Kidney (tissue), 14 donors: ENCODE results near the gene OR2Y1. TPM values are rescaled to one million over a fixed set of nuclear protein-coding genes. Genes with fewer than 3 reads are reported as not detected.
"Not testable (repeated sequence)": the region's sequence is repeated elsewhere in the genome, so short reads cannot be mapped to it uniquely, and the experiment has no call there.

ENCODE experiments used
- DNase-seq, 5 donors: peaks; one replicate each; pipeline ENCODE4 v3.0.0-alpha.2; 2013 to 2020
- FAIRE-seq: peaks from 2 replicates; lab custom pipeline; 2012; peaks lifted over from hg19 to GRCh38; lab: Jason Lieb, UNC
- H3K27ac ChIP-seq, 2 donors: one replicate each; pipeline ENCODE4 v1.7.0; 2013; ENCODE audit warnings: low read depth in 2 of 2, low read length in 2 of 2, inconsistent platforms in 1 of 2
- H3K27me3 ChIP-seq: one replicate; pipeline ENCODE4 v1.7.1; 2013; ENCODE audit warnings: low read length, inconsistent platforms; ENCODE audit not compliant: control insufficient read depth, insufficient read depth
- H3K36me3 ChIP-seq, 3 donors: one replicate each; pipeline versions ENCODE4 v1.7.0 to v1.7.1; 2013; ENCODE audit warnings: low read length in 3 of 3, control low read depth in 1 of 3, inconsistent platforms in 1 of 3; ENCODE audit not compliant: insufficient read depth in 3 of 3, control insufficient read depth in 2 of 3
- H3K4me1 ChIP-seq, 3 donors: one replicate each; pipeline versions ENCODE4 v1.7.0 to v1.7.1; 2013; ENCODE audit warnings: low read length in 3 of 3, inconsistent platforms in 1 of 3, low read depth in 1 of 3; ENCODE audit not compliant: control insufficient read depth in 2 of 3, insufficient read depth in 2 of 3
- H3K4me3 ChIP-seq, 3 donors: one replicate each; pipeline versions ENCODE4 v1.7.0 to v1.8.1; 2013; ENCODE audit warnings: low read length in 3 of 3, control low read depth in 1 of 3, inconsistent platforms in 1 of 3
- H3K9ac ChIP-seq, 3 donors: one replicate each; pipeline versions ENCODE4 v1.7.0 to v1.7.1; 2013; ENCODE audit warnings: low read length in 3 of 3, control low read depth in 1 of 3, inconsistent platforms in 1 of 3
- H3K9me3 ChIP-seq, 3 donors: one replicate each; pipeline versions ENCODE4 v1.7.0 to v1.7.1; 2013; ENCODE audit warnings: low read length in 3 of 3, control low read depth in 1 of 3, inconsistent platforms in 1 of 3; ENCODE audit not compliant: control insufficient read depth in 2 of 3, insufficient read depth in 1 of 3
- intact Hi-C: fragments of 100-400 bp; cut with DNase I; formaldehyde crosslinking; loops from one replicate; pipeline ENCODE4 v1.11.1; 2022
- polyA plus RNA-seq: library from polyadenylated mRNA; stranded (reverse); fragments of 350-450 nt; fragmentation: Illumina TruSeq; extraction: RNeasy Lipid Tissue Mini Kit (QIAGEN cat#74804); gene quantifications from one replicate; pipeline ENCODE4 v1.2.3, GENCODE V29; 2014; ENCODE audit warnings: low read depth, low replicate concordance; ENCODE audit not compliant: insufficient read depth
- total RNA-seq: library from RNA; stranded (reverse); fragmentation: NEBNext Ultra II Directional; extraction: Animal tissue kit (Norgen Biotek cat#: 25700); gene quantifications from one replicate; pipeline ENCODE4 v1.2.1, GENCODE V29; 2021
- TF ChIP-seq, protein P1 (sequence below): IDR thresholded peaks from 3 replicates; pipeline ENCODE4 v1.5.1; 2012; ENCODE audit warnings: mild to moderate bottlenecking, moderate library complexity, borderline replicate concordance; ENCODE audit not compliant: insufficient read depth; ENCODE audit errors: extremely low read depth
- donor health status: control.
- donor health status: control.
- donor health status: control.
- donor health status: control.
- donor health status: control.
- donor health status: DM: yes; HTN: yes; CAD: no.
- donor health status: Normal renal cell carcinoma (clear cell type).

OR2Y1 gene
- total and polyA plus RNA-seq, 2 donors from 2014 or later, result not detected

DNA sequence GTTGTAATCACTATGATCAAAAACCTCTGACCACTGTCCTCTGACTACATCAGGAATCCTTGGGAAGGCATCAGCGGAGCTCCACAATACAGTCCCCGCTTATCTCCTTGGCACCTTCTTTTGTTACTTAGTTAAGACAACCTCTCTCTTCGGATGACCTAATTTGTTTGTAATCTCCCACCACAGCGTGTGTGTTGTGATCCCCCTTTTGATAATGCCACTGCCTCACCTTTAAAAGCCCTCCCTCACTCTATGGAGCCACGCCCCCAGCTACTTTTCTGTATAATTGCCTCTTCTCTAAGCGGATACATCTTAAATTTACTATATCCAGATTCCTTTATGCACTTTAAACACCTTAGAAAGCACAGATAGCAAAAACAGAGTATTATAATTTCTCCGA lies 35.9 kb downstream of the OR2Y1 start:
- no peak for FAIRE-seq
- Histone ChIP-seq H3K27ac (no peak overlapping the region), H3K27me3 (no peaks in the 10 kb centered on the region), H3K4me1 (no peaks in the 10 kb centered on the region), H3K9me3 (peaks cover 0 to 2% (median 0%) of the 10 kb centered on the region in 3 donors), H3K9ac (no peak overlapping the region), H3K4me3 (no peak overlapping the region), H3K36me3 (no peaks in the 10 kb centered on the region)
- intact Hi-C loops, result no loop called here
- DNase-seq, result no peak
- TF ChIP-seq, protein P1, sequence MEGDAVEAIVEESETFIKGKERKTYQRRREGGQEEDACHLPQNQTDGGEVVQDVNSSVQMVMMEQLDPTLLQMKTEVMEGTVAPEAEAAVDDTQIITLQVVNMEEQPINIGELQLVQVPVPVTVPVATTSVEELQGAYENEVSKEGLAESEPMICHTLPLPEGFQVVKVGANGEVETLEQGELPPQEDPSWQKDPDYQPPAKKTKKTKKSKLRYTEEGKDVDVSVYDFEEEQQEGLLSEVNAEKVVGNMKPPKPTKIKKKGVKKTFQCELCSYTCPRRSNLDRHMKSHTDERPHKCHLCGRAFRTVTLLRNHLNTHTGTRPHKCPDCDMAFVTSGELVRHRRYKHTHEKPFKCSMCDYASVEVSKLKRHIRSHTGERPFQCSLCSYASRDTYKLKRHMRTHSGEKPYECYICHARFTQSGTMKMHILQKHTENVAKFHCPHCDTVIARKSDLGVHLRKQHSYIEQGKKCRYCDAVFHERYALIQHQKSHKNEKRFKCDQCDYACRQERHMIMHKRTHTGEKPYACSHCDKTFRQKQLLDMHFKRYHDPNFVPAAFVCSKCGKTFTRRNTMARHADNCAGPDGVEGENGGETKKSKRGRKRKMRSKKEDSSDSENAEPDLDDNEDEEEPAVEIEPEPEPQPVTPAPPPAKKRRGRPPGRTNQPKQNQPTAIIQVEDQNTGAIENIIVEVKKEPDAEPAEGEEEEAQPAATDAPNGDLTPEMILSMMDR, result no peak

- H3K4me3 ChIP-seq, H3K36me3 ChIP-seq, DNase-seq, H3K4me1 ChIP-seq, H3K9me3 ChIP-seq, H3K9ac ChIP-seq, intact Hi-C loops, H3K27me3 ChIP-seq, H3K27ac ChIP-seq, FAIRE-seq: not testable (repeated sequence)
Observed at GRCh38 chr5:180703371-180703770, 36.5 kb downstream of the OR2Y1 start.

DNA sequence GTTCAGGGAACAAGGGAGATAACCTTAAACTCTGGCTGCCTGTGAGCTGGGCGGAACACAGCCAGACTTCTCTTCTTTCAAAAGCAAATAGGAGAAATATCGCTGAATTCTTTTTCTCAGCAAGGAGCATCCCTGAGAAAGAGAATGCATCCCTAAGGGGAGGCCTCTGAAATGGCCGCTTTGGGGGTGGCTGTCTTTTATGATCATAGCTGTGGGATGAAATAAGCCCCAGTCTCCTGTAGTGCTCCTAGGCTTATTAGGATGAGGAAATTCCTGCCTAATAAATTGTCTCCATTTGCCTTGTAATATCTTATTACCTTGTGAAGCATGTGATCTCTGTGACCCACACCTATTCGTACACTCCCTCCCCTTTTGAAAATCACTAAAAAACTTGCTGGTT lies 39.4 kb downstream of the OR2Y1 start:
- not testable (repeated sequence) for FAIRE-seq, H3K36me3 ChIP-seq, H3K27me3 ChIP-seq

GRCh38 chr5:180699042-180699441 lies 40.8 kb downstream of the OR2Y1 start:
- intact Hi-C loops, result no loop called here
- Histone ChIP-seq H3K27ac (no peak overlapping the region), H3K9ac (no peak overlapping the region), H3K4me1 (no peaks in the 10 kb centered on the region), H3K4me3 (no peak overlapping the region), H3K36me3 (no peaks in the 10 kb centered on the region), H3K27me3 (no peaks in the 10 kb centered on the region), H3K9me3 (peaks cover 0 to 13% (median 2%) of the 10 kb centered on the region in 3 donors)
- TF ChIP-seq, protein P1, result no peak
- FAIRE-seq (no peak), DNase-seq (no peak)

More for the DNA sequence above, 39.4 kb downstream of the OR2Y1 start:
- H3K4me1 ChIP-seq, H3K4me3 ChIP-seq, intact Hi-C loops, H3K27ac ChIP-seq, DNase-seq, H3K9ac ChIP-seq: not testable (repeated sequence)
- H3K9me3 ChIP-seq, result peaks cover 0 to 13% (median 2%) of the 10 kb centered on the region in 3 donors
